VCaP (cell line): ENCODE measurements around the gene FBXL15.
A peak's percentile ranks its signal among the peaks of the same experiment; 100 is the strongest.

ENCODE experiments used
- H3K27ac ChIP-seq: fragments of 450-650 bp; 2 replicates; pipeline ENCODE4 v1.5.1; 2017
- CTCF ChIP-seq: fragments of 450-650 bp; conservative IDR thresholded peaks from 2 replicates; pipeline ENCODE4 v1.5.1; 2017; ENCODE audit warnings: mild to moderate bottlenecking, moderate library complexity

Gene FBXL15

GRCh38 chr10:102404361-102405107 is 16.1 kb upstream of the FBXL15 start:
- H3K27ac ChIP-seq = no peak overlapping the region
- no peak for TF ChIP-seq CTCF

GRCh38 chr10:102405108-102405571 is 15.5 kb upstream of the FBXL15 start:
- no peak for TF ChIP-seq CTCF
- no peak overlapping the region for H3K27ac ChIP-seq

GRCh38 chr10:102405632-102406031 is 15.0 kb upstream of the FBXL15 start:
- TF ChIP-seq CTCF = no peak
- no peak overlapping the region for H3K27ac ChIP-seq

GRCh38 chr10:102406815-102407214 is 13.8 kb upstream of the FBXL15 start:
- no peak for TF ChIP-seq CTCF
- H3K27ac ChIP-seq = no peak overlapping the region

GRCh38 chr10:102407425-102408130 is 13.1 kb upstream of the FBXL15 start:
- H3K27ac ChIP-seq = no peak overlapping the region
- no peak for TF ChIP-seq CTCF

- H3K27ac ChIP-seq = peak overlapping the region; percentile 66; the same call in 1 of the 2 replicates
- TF ChIP-seq CTCF = no peak
Measured at GRCh38 chr10:102408131-102408727, 12.4 kb upstream of the FBXL15 start.

- peak overlapping the region; percentile 66 for H3K27ac ChIP-seq
- no peak; the same call in 1 of the 2 replicates for TF ChIP-seq CTCF
Measured at GRCh38 chr10:102408728-102409603, 11.7 kb upstream of the FBXL15 start.
